ENCODE measurements around the gene GRB10. TPM values are rescaled to one million over a fixed set of nuclear protein-coding genes. Genes with fewer than 3 reads are reported as not detected.

The GRB10 gene
- total and polyA plus RNA-seq, 11 donors, result 14.7 to 38.2 (median 28.0) TPM

GRCh38 chr7:50681432-50682045, 101.2 kb downstream of the GRB10 start:
- ATAC-seq, result no peak
- intact Hi-C loops (cut with DNase I), result loop anchor here in 5 of 10 donors (2.0 to 10.0 kb wide), 5 partner anchors 67 to 537 kb away; no protein-coding TSS in a partner anchor
- Histone ChIP-seq H3K4me1 (peaks cover 10 to 82% (median 61%) of the 10 kb centered on the region in 12 donors), H3K36me3 (peaks cover 0 to 2% (median 0%) of the 10 kb centered on the region in 9 donors), H3K27me3 (no peaks in the 10 kb centered on the region), H3K27ac (peak overlapping the region in 2 of 12 donors; percentile 39 to 72), H3K4me3 (no peak overlapping the region), H3K9me3 (no peaks in the 10 kb centered on the region)
- TF ChIP-seq POLR2A (IDR thresholded peaks at IDR 0.05) (no peak), CTCF (IDR thresholded peaks at IDR 0.05) (no peak)
- no peak for DNase-seq
- WGBS, 4 donors, result 69 to 74% (median 73%) methylated on average over 8 of the region's 8 CpGs

- TF ChIP-seq POLR2A (IDR thresholded peaks at IDR 0.05), result no peak
- peak in 11 of 12 donors; percentile 21 to 60 (median 47) for TF ChIP-seq CTCF (IDR thresholded peaks at IDR 0.05)
- DNase-seq, result no peak
- WGBS, 4 donors, result 37 to 48% (median 42%) methylated on average over 7 of the region's 7 CpGs
- H3K27me3 ChIP-seq, result no peaks in the 10 kb centered on the region
- H3K9me3 ChIP-seq, result no peaks in the 10 kb centered on the region
- H3K27ac ChIP-seq, result peak overlapping the region in 2 of 12 donors; percentile 1 to 72
- intact Hi-C loops (cut with DNase I), result loop anchor here (1.0 to 10.0 kb wide), 12 partner anchors 37 to 585 kb away; partner anchors contain the start of gene ZPBP (in 1 of the 10)
- peak; percentile 72 to 77 (median 73) for ATAC-seq
- peaks cover 0 to 80% (median 57%) of the 10 kb centered on the region in 12 donors for H3K4me1 ChIP-seq
- H3K4me3 ChIP-seq, result no peak overlapping the region
- H3K36me3 ChIP-seq, result peaks cover 0 to 5% (median under 1%) of the 10 kb centered on the region in 9 donors
Measured at GRCh38 chr7:50679218-50680007, 103.3 kb downstream of the GRB10 start.

GRCh38 chr7:50678586-50678985, 104.1 kb downstream of the GRB10 start:
- 80 to 88% (median 84%) methylated on average over 7 of the region's 7 CpGs for WGBS, 4 donors
- intact Hi-C loops (cut with DNase I), result loop anchor here (2.0 to 10.0 kb wide), 8 partner anchors 36 to 584 kb away; partner anchors contain the start of gene ZPBP (in 1 of the 10)
- Histone ChIP-seq H3K4me3 (no peak overlapping the region), H3K4me1 (peaks cover 0 to 73% (median 56%) of the 10 kb centered on the region in 12 donors), H3K9me3 (no peaks in the 10 kb centered on the region), H3K27me3 (no peaks in the 10 kb centered on the region), H3K36me3 (peaks cover 0 to 13% (median 8%) of the 10 kb centered on the region in 9 donors), H3K27ac (no peak overlapping the region)
- ATAC-seq (no peak), DNase-seq (no peak)
- TF ChIP-seq CTCF (IDR thresholded peaks at IDR 0.05) (no peak), POLR2A (IDR thresholded peaks at IDR 0.05) (no peak)

GRCh38 chr7:50677638-50677996, 105.1 kb downstream of the GRB10 start:
- ATAC-seq (no peak), DNase-seq (no peak)
- Histone ChIP-seq H3K9me3 (no peaks in the 10 kb centered on the region), H3K27me3 (no peaks in the 10 kb centered on the region), H3K4me3 (no peak overlapping the region), H3K4me1 (peaks cover 0 to 72% (median 56%) of the 10 kb centered on the region in 12 donors), H3K36me3 (peaks cover 0 to 22% (median 12%) of the 10 kb centered on the region in 9 donors), H3K27ac (peak overlapping the region in 1 of 12 donors; percentile 34)
- intact Hi-C loops (cut with DNase I), result loop anchor here in 9 of 10 donors (5.0 to 10.0 kb wide), 6 partner anchors 35 to 583 kb away; partner anchors contain the start of gene ZPBP (in 1 of the 9)
- 74 to 89% (median 82%) methylated on average over 7 of the region's 7 CpGs for WGBS, 4 donors
- TF ChIP-seq POLR2A (IDR thresholded peaks at IDR 0.05), result no peak
- TF ChIP-seq CTCF (IDR thresholded peaks at IDR 0.05), result no peak
